K562 (cell line): ENCODE results near the gene LY6G6C.

ENCODE experiments used
- CEBPB ChIP-seq: fragments of 450-650 bp; IDR thresholded peaks from 2 replicates; pipeline ENCODE4 v1.6.1; 2016; ENCODE audit warnings: missing genetic modification characterization, missing compliant biosample characterization
- CREB1 ChIP-seq, 2 experiments: sonication (generic) in 1 of 2; formaldehyde crosslinking in 1 of 2; IDR thresholded peaks; 2 replicates each; pipeline versions ENCODE4 v1.6.1 to v1.8.0; 2012 to 2022; ENCODE audit warnings: inconsistent platforms in 1 of 2, mild to moderate bottlenecking in 1 of 2, missing genetic modification reagents in 1 of 2, moderate library complexity in 1 of 2
- CTCF ChIP-seq, 3 experiments: IDR thresholded peaks in 2 of 3; conservative IDR thresholded peaks in 1 of 3; 2 replicates each; pipeline ENCODE4 v1.5.1; 2011 to 2012; ENCODE audit warnings: low read length in 3 of 3, mild to moderate bottlenecking in 3 of 3, control low read depth in 2 of 3, improper control_type of control experiment in 1 of 3, inconsistent platforms in 1 of 3, low read depth in 1 of 3, mixed read lengths in 1 of 3, moderate library complexity in 1 of 3; ENCODE audit not compliant: insufficient read depth in 2 of 3
- E2F4 ChIP-seq: sonication (generic); formaldehyde crosslinking; IDR thresholded peaks from 2 replicates; pipeline ENCODE4 v1.8.0; 2022; ENCODE audit warnings: mild to moderate bottlenecking, low read depth, missing genetic modification reagents
- MEF2A ChIP-seq: IDR thresholded peaks from 2 replicates; pipeline ENCODE4 v1.6.1; 2011; ENCODE audit warnings: low read depth, mild to moderate bottlenecking, low read length, moderate library complexity; ENCODE audit not compliant: control insufficient read depth
- MXI1 ChIP-seq: IDR thresholded peaks from 2 replicates; pipeline ENCODE4 v1.6.1; 2011; ENCODE audit warnings: low read depth, mild to moderate bottlenecking, improper control_type of control experiment, low read length
- RAD21 ChIP-seq, 2 experiments: fragments of 250-450 bp in 1 of 2; fragments of 450-650 bp in 1 of 2; sonication (Bioruptor Pico) in 1 of 2; formaldehyde crosslinking in 1 of 2; IDR thresholded peaks in 1 of 2; conservative IDR thresholded peaks in 1 of 2; 2 replicates each; pipeline versions ENCODE4 v1.4.0 to v1.8.0; 2020 to 2022; ENCODE audit warnings: mild to moderate bottlenecking in 2 of 2, moderate library complexity in 1 of 2
- TEAD4 ChIP-seq, 2 experiments: sonication (generic) in 1 of 2; formaldehyde crosslinking in 1 of 2; IDR thresholded peaks; 2 replicates each; pipeline versions ENCODE4 v1.6.1 to v1.8.0; 2012 to 2022; ENCODE audit warnings: borderline replicate concordance in 1 of 2, inconsistent platforms in 1 of 2, low read length in 1 of 2, mild to moderate bottlenecking in 1 of 2, missing genetic modification reagents in 1 of 2
- TF ChIP-seq, protein P1 (sequence below): fragments of 450-650 bp; formaldehyde crosslinking; IDR thresholded peaks from 2 replicates; pipeline ENCODE4 v1.4.0; 2020; ENCODE audit warnings: mild to moderate bottlenecking, moderate library complexity
- TF ChIP-seq, protein P2 (sequence below): sonication (generic); formaldehyde crosslinking; IDR thresholded peaks from 2 replicates; pipeline ENCODE4 v1.5.0; 2020; ENCODE audit warnings: missing genetic modification reagents

DNA sequence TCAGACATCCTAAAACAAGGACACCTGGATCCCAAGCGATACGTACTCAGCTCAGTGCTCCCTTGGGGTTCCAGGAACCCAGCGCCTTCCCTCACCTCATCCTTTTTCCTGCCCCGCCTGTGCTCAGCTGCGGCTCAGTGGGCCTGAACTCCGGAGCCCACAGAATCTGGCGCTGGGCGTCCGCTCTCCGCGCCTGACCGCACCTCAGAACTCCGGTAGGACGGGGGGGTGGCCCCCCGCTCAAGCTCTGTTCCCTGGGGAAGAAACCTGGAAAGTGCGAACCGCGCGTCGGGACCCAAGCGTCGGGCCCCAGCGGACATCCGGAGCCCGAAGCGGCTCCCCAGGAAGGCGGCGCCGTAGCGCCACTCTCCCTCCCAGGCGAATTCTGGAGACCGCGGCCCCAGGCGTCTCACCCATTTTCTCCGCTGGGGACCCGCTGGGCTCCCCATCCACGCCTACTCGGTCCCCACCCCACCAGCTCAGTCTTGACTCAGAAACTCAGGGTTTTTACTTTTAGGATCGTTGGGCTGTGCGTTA lies 40.3 kb downstream of the LY6G6C start:
- TF ChIP-seq CTCF (IDR thresholded peaks at IDR 0.05 in 2 of 3, conservative IDR thresholded peaks at IDR 0.05 in 1 of 3; ENCODE audit: insufficient read depth in 2 of 3, low read depth in 1 of 3, low read length in 3 of 3), result no peak
- TF ChIP-seq, protein P1, sequence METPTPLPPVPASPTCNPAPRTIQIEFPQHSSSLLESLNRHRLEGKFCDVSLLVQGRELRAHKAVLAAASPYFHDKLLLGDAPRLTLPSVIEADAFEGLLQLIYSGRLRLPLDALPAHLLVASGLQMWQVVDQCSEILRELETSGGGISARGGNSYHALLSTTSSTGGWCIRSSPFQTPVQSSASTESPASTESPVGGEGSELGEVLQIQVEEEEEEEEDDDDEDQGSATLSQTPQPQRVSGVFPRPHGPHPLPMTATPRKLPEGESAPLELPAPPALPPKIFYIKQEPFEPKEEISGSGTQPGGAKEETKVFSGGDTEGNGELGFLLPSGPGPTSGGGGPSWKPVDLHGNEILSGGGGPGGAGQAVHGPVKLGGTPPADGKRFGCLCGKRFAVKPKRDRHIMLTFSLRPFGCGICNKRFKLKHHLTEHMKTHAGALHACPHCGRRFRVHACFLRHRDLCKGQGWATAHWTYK (CRISPR knock-in tag), result no peak
- TF ChIP-seq CEBPB (tag), result no peak
- TF ChIP-seq, protein P2, sequence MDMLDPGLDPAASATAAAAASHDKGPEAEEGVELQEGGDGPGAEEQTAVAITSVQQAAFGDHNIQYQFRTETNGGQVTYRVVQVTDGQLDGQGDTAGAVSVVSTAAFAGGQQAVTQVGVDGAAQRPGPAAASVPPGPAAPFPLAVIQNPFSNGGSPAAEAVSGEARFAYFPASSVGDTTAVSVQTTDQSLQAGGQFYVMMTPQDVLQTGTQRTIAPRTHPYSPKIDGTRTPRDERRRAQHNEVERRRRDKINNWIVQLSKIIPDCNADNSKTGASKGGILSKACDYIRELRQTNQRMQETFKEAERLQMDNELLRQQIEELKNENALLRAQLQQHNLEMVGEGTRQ, result no peak
- TF ChIP-seq MEF2A, result no peak
- TF ChIP-seq MXI1, result no peak
- TF ChIP-seq CREB1 (IDR thresholded peaks at IDR 0.05), result no peak
- no peak for TF ChIP-seq CREB1 (CRISPR knock-in tag; IDR thresholded peaks at IDR 0.05)
- TF ChIP-seq E2F4, result no peak
- no peak for TF ChIP-seq TEAD4 (IDR thresholded peaks at IDR 0.05; ENCODE audit: low read length)
- TF ChIP-seq TEAD4 (CRISPR knock-in tag; IDR thresholded peaks at IDR 0.05; ENCODE audit: borderline replicate concordance), result no peak
- TF ChIP-seq RAD21 (CRISPR knock-in tag; conservative IDR thresholded peaks at IDR 0.05 in 1 of 2, IDR thresholded peaks at IDR 0.05 in 1 of 2), result no peak
